A673 (cell line): ENCODE data around the gene TTLL12.

ENCODE experiments used
- EZH2 ChIP-seq: fragments of 200-600 bp; sonication (generic); IDR thresholded peaks from 2 replicates; pipeline ENCODE4 v1.6.1; 2017; ENCODE audit warnings: borderline replicate concordance, low read depth, mild to moderate bottlenecking, mixed read lengths, antibody characterized with exemption, low read length; ENCODE audit not compliant: poor library complexity, severe bottlenecking
- TF ChIP-seq, protein P1 (sequence below): fragments of 300-800, 200-600 bp; sonication (generic); conservative IDR thresholded peaks from 2 replicates; pipeline ENCODE4 v1.5.1; 2017; ENCODE audit warnings: low read depth, mild to moderate bottlenecking, antibody characterized with exemption, low read length, moderate library complexity, mixed read lengths

DNA sequence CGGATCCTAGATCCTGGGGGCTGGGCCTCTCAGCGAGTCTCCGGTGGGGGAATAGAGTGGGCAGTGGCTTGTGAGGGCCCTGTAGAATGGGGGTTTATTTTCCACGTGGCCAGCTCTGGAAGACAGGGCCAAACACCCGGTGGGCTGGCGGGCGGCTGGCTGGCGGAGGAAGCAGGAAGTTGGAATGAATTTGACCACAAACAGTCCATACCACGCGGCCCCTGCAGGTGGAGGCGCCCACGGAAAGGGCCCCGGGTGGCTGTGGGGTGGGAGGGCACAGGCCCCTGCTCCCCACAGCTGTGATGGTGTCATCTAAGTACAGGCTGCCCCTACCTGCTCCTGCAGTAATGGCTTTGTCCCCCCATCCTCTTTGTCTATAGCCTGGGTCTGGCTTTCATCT, 58.8 kb downstream of the TTLL12 start:
- no peak for TF ChIP-seq EZH2
- TF ChIP-seq, protein P1, sequence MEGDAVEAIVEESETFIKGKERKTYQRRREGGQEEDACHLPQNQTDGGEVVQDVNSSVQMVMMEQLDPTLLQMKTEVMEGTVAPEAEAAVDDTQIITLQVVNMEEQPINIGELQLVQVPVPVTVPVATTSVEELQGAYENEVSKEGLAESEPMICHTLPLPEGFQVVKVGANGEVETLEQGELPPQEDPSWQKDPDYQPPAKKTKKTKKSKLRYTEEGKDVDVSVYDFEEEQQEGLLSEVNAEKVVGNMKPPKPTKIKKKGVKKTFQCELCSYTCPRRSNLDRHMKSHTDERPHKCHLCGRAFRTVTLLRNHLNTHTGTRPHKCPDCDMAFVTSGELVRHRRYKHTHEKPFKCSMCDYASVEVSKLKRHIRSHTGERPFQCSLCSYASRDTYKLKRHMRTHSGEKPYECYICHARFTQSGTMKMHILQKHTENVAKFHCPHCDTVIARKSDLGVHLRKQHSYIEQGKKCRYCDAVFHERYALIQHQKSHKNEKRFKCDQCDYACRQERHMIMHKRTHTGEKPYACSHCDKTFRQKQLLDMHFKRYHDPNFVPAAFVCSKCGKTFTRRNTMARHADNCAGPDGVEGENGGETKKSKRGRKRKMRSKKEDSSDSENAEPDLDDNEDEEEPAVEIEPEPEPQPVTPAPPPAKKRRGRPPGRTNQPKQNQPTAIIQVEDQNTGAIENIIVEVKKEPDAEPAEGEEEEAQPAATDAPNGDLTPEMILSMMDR = no peak
